Measurements from ENCODE around the gene SLC8A1. TPM values are rescaled to one million over a fixed set of nuclear protein-coding genes. Genes with fewer than 3 reads are reported as not detected.

The SLC8A1 gene
- total and polyA plus RNA-seq, 8 donors, result 5.4 to 39.7 (median 6.6) TPM

DNA sequence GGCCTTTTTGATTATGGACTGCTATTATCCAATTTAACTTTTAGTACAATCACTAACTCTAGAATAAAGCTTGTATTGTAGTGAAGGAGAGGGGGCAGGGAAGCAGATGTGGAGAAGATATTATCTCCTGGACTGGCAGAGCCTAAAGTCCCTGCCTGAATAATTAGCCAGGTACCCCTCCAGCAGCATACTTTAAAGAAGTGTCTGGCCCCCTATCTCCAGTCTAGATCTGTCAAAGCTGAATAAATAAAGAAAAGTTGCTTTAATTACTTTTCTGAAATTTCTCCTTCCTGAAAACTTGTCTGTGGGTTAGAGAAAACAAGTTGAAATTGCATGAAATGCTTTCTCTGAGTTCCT is 258.2 kb downstream of the SLC8A1 start:
- TF ChIP-seq, protein P1, sequence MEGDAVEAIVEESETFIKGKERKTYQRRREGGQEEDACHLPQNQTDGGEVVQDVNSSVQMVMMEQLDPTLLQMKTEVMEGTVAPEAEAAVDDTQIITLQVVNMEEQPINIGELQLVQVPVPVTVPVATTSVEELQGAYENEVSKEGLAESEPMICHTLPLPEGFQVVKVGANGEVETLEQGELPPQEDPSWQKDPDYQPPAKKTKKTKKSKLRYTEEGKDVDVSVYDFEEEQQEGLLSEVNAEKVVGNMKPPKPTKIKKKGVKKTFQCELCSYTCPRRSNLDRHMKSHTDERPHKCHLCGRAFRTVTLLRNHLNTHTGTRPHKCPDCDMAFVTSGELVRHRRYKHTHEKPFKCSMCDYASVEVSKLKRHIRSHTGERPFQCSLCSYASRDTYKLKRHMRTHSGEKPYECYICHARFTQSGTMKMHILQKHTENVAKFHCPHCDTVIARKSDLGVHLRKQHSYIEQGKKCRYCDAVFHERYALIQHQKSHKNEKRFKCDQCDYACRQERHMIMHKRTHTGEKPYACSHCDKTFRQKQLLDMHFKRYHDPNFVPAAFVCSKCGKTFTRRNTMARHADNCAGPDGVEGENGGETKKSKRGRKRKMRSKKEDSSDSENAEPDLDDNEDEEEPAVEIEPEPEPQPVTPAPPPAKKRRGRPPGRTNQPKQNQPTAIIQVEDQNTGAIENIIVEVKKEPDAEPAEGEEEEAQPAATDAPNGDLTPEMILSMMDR (IDR thresholded peaks at IDR 0.05), result no peak
- no peak for ATAC-seq

DNA sequence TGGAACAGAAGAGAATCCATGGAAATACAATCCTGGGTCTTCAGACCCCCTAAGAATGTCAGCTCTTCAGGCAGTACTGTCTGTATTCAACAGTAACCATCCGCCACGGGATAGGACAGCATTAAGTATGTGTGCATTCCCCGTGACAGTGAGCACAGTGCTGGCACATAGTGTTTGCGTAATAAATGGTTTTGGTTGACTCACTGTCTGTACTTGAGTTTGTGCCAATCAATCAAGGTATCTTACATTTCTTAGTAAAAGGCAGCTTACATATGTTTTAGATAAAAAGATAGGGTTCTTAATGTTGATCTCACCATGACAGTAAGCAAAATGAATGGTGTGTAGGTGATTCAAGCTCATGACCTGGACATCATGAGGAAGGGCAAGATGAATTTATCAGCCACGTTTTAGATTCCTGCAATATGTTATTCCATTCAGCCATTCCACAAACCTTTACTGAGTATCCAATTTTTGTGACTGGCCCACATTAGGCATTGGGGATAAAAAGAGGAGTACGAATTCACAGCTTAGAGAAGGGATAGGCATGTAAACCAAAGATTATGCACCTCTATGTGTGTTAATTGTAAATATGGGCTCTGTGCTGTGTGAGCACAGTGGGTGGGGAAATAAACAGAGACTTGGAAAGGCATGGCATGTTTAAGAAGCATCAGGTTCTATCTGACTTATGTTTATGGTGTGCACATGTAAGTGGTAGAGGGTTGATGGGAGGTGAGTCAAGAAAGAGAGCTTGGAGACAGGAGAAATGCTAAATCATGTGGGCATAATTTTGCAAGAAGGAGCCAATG is 258.8 kb downstream of the SLC8A1 start:
- ATAC-seq (no peak), DNase-seq (no peak)
- no peak overlapping the region for H3K27ac ChIP-seq
- no peak overlapping the region for H3K4me3 ChIP-seq
- H3K27me3 ChIP-seq, result no peaks in the 10 kb centered on the region
- H3K9me3 ChIP-seq, result no peaks in the 10 kb centered on the region
- no peaks in the 10 kb centered on the region for H3K4me1 ChIP-seq
- intact Hi-C loops (cut with DNase I), result no loop called here
- no peaks in the 10 kb centered on the region for H3K36me3 ChIP-seq
- TF ChIP-seq, protein P1 (IDR thresholded peaks at IDR 0.05), result no peak

More for the DNA sequence above, 258.2 kb downstream of the SLC8A1 start:
- no peak overlapping the region for H3K4me3 ChIP-seq
- H3K27ac ChIP-seq, result no peak overlapping the region
- H3K9me3 ChIP-seq, result no peaks in the 10 kb centered on the region
- H3K36me3 ChIP-seq, result no peaks in the 10 kb centered on the region
- no peak for DNase-seq
- intact Hi-C loops (cut with DNase I), result no loop called here
- H3K27me3 ChIP-seq, result no peaks in the 10 kb centered on the region
- H3K4me1 ChIP-seq, result no peaks in the 10 kb centered on the region

DNA sequence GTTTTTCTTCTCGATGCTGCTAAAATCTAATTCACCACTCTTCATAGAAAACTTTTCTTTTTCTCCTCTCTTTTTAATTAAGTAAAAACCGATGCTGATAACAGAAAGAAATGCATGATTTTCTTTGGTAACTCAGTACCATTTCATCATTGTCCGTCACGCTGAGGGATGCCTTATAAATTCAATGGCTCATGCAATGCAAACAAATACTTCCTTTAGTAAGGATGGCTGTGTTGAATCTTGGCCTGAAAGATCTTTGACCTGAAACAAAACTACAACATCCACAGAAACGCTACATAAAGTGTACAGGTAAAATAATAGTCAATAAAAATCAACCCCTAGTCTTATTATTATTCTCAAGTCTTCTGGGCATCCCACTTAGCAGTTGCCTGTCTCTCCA is 261.4 kb downstream of the SLC8A1 start:
- no peaks in the 10 kb centered on the region for H3K36me3 ChIP-seq
- DNase-seq (no peak), ATAC-seq (no peak)
- H3K27ac ChIP-seq, result no peak overlapping the region
- intact Hi-C loops (cut with DNase I), result no loop called here
- H3K4me1 ChIP-seq, result no peaks in the 10 kb centered on the region
- H3K4me3 ChIP-seq, result no peak overlapping the region
- H3K27me3 ChIP-seq, result no peaks in the 10 kb centered on the region
- TF ChIP-seq, protein P1 (IDR thresholded peaks at IDR 0.05), result no peak
- H3K9me3 ChIP-seq, result no peaks in the 10 kb centered on the region

DNA sequence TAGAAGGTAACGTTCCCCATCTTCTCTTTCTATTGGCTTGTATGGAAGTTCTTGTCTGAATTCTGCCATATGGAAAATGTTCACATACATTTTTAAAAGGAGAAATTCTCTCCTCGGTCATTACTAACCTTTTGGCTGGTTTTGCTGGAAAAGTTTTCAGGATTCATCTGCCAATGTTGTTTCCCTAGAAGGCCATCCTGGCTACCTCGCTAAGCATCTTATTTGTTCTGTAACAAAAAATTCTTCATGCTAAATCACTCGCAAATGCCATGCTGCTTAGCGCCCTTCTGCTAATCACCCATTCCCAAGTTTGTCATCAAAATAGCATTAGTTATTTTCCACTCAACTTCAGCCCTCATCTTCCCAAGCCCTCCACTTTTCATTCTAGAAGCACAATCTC is 262.0 kb downstream of the SLC8A1 start:
- TF ChIP-seq, protein P1 (IDR thresholded peaks at IDR 0.05), result no peak
- intact Hi-C loops (cut with DNase I), result no loop called here
- no peak overlapping the region for H3K27ac ChIP-seq
- H3K9me3 ChIP-seq, result no peaks in the 10 kb centered on the region
- H3K36me3 ChIP-seq, result no peaks in the 10 kb centered on the region
- no peaks in the 10 kb centered on the region for H3K4me1 ChIP-seq
- no peak overlapping the region for H3K4me3 ChIP-seq
- no peaks in the 10 kb centered on the region for H3K27me3 ChIP-seq
- ATAC-seq (no peak), DNase-seq (no peak)

DNA sequence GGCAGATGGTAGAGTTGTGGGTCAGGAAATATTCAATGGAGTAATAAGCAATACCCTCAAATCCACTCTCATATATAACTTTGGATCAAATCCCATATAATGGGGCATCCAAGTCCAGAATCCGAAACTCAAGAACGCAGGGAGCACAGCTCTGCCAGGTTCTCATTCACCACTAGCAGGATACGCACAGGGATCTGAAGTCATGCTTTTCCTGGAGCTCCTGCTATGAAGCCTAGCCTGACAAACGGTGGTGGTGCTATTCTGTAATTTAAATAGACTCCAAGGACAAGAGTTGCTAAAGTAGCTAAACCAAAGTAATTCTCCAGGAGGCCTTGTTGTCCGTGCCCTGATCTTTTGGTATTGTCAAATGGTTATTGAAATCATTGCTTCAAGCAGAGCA is 264.8 kb downstream of the SLC8A1 start:
- Histone ChIP-seq H3K27me3 (no peaks in the 10 kb centered on the region), H3K4me1 (no peaks in the 10 kb centered on the region), H3K4me3 (no peak overlapping the region), H3K36me3 (no peaks in the 10 kb centered on the region), H3K9me3 (no peaks in the 10 kb centered on the region), H3K27ac (no peak overlapping the region)
- DNase-seq (no peak), ATAC-seq (no peak)
- intact Hi-C loops (cut with DNase I), result no loop called here
- TF ChIP-seq, protein P1 (IDR thresholded peaks at IDR 0.05), result no peak

Measured in left lung (tissue), 10 donors.